Ectodermal cell (in vitro differentiated cells): ENCODE results near the gene OR52K2.

Experiments used
- H3K27ac ChIP-seq: 2 replicates; pipeline ENCODE4 v1.7.0; 2013; ENCODE audit warnings: mild to moderate bottlenecking, low read depth, low read length; ENCODE audit not compliant: insufficient read depth, poor library complexity, severe bottlenecking
- H3K27me3 ChIP-seq: 2 replicates; pipeline ENCODE4 v1.7.0; 2013; ENCODE audit warnings: mild to moderate bottlenecking, low read length; ENCODE audit not compliant: insufficient read depth, control insufficient read depth, poor library complexity, severe bottlenecking
- H3K36me3 ChIP-seq: one replicate; pipeline ENCODE4 v1.7.0; 2013; ENCODE audit warnings: low read length; ENCODE audit not compliant: control insufficient read depth, insufficient read depth
- H3K4me1 ChIP-seq: one replicate; pipeline ENCODE4 v1.7.0; 2013; ENCODE audit warnings: low read length; ENCODE audit not compliant: control insufficient read depth, insufficient read depth
- H3K4me3 ChIP-seq: 2 replicates; pipeline ENCODE4 v1.7.0; 2013; ENCODE audit warnings: low read depth, low read length, control low read depth; ENCODE audit not compliant: insufficient read depth
- H3K9me3 ChIP-seq: 2 replicates; pipeline ENCODE4 v1.7.0; 2013; ENCODE audit warnings: mild to moderate bottlenecking, low read length, moderate library complexity; ENCODE audit not compliant: control insufficient read depth
- WGBS, 2 experiments: methylation state at CpG; one replicate each; pipeline ENCODE4 v1.1.7; 2013; ENCODE audit warnings: missing lambda C conversion rate in 2 of 2; 5-methylcytosine and 5-hydroxymethylcytosine counted together

The OR52K2 gene

DNA sequence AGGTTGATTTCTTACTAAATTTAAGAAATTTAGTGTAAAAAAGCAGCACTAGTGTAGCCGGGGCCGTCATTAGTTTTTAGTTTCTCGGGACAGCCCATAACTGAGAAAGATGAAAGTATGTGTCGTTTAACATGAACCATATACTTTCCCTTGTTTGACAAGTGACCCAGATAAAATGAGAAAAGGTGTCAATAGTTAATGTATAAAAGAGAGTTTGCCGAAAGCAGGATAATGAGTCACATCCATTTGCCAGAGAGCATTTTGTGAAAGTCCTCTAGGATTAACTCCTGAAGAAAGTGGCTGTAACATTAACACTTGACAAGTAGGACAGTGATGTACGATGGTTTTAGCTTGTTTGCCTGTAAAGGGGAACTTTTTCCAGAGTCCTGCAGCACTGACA lies 46.9 kb downstream of the OR52K2 start:
- no peak overlapping the region for H3K27ac ChIP-seq
- H3K36me3 ChIP-seq = no peaks in the 10 kb centered on the region
- H3K4me1 ChIP-seq = no peaks in the 10 kb centered on the region
- H3K4me3 ChIP-seq = no peak overlapping the region
- no peaks in the 10 kb centered on the region for H3K9me3 ChIP-seq
- no peaks in the 10 kb centered on the region for H3K27me3 ChIP-seq
- WGBS, 2 experiments = 88 to 93% methylated on average over 6 of the region's 6 CpGs

DNA sequence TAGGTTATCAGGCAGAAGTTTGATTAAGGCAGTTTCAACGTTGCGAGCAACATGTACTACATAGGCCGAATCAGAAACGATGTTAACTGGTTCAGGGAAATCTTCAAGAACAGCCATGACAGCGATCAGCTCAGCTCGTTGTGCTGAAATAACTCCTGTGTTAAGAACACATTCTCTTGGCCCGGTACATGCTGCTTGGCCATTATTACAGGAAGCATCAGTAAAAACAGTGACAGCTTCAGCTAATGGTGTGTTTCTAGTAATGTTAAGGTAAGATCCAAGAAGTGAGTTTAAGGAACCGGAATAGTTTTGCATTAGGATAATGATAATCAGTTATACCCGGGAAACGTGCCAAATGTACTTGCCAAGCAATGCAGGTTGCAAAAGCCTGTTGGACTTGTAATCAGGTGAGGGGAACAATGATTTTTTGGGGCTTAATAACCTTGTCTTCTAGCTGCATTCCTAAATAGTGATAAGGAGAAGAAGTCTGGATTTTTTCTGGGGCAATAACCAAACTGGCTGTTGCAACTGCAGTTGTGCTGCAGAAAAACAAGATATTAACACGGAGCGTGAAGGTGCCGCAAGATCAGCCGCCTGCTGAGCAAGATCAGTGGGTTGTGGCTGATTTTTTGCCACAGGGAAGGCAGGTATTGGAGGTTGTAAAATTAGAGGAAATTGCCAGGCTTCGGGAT lies 47.6 kb downstream of the OR52K2 start:
- no peaks in the 10 kb centered on the region for H3K9me3 ChIP-seq
- H3K27ac ChIP-seq = no peak overlapping the region
- 92 to 95% methylated on average over 15 of the region's 15 CpGs for WGBS, 2 experiments
- no peaks in the 10 kb centered on the region for H3K4me1 ChIP-seq
- no peaks in the 10 kb centered on the region for H3K36me3 ChIP-seq
- H3K4me3 ChIP-seq = no peak overlapping the region
- no peaks in the 10 kb centered on the region for H3K27me3 ChIP-seq
